Heart right ventricle (tissue), 16 donors: ENCODE measurements around the gene SMOC1. TPM values are rescaled to one million over a fixed set of nuclear protein-coding genes. Genes with fewer than 3 reads are reported as not detected.

Source experiments
- ATAC-seq, 8 donors: fragments of 200-7000 bp; cut with Tn5 transposase; one replicate each; pipeline ENCODE4 v1.9.1; 2020; ENCODE audit warnings: mild to moderate bottlenecking in 8 of 8, moderate library complexity in 8 of 8, moderate number of reproducible peaks in 1 of 8
- DNase-seq, 2 donors: peaks; one replicate each; pipeline ENCODE4 v3.0.0-alpha.2; 2020
- H3K27ac ChIP-seq, 10 donors: fragments of 200-600 bp; sonication (generic) in 2 of 10; one replicate each; pipeline versions ENCODE4 v1.5.0 to v1.8.0; 2020 to 2022; ENCODE audit warnings: mild to moderate bottlenecking in 3 of 10
- H3K27me3 ChIP-seq, 7 donors: fragments of 200-600 bp; one replicate each; pipeline ENCODE4 v1.8.0; 2021 to 2022; ENCODE audit warnings: mild to moderate bottlenecking in 2 of 7
- H3K36me3 ChIP-seq, 9 donors: fragments of 200-600 bp; sonication (generic) in 1 of 9; one replicate each; pipeline versions ENCODE4 v1.5.0 to v1.8.0; 2020 to 2022; ENCODE audit warnings: mild to moderate bottlenecking in 2 of 9
- H3K4me1 ChIP-seq, 9 donors: fragments of 200-600 bp; sonication (generic) in 1 of 9; one replicate each; pipeline versions ENCODE4 v1.5.0 to v1.8.0; 2020 to 2022; ENCODE audit warnings: mild to moderate bottlenecking in 4 of 9
- H3K4me3 ChIP-seq, 10 donors: fragments of 200-600 bp; sonication (generic) in 2 of 10; one replicate each; pipeline versions ENCODE4 v1.5.0 to v1.8.0; 2020 to 2022; ENCODE audit warnings: mild to moderate bottlenecking in 7 of 10, moderate library complexity in 2 of 10
- H3K9me3 ChIP-seq, 11 donors: fragments of 200-600 bp in 10 of 11; sonication (generic) in 2 of 11; one replicate each; pipeline versions ENCODE4 v1.5.0 to v1.8.0; 2013 to 2022; ENCODE audit warnings: mild to moderate bottlenecking in 2 of 11, control low read depth in 1 of 11, moderate library complexity in 1 of 11
- CTCF ChIP-seq, 9 donors: fragments of 200-600 bp; sonication (generic) in 2 of 9; IDR thresholded peaks; one replicate each; pipeline versions ENCODE4 v1.5.0 to v1.8.0; 2021 to 2022; ENCODE audit warnings: antibody characterized with exemption in 9 of 9, mild to moderate bottlenecking in 5 of 9, moderate library complexity in 1 of 9
- WGBS, 2 donors: extraction: QIAGEN DNeasy Blood & Tissue Kit; methylation state at CpG; one replicate each; pipeline ENCODE4 v1.1.7; 2013; ENCODE audit warnings: inconsistent platforms in 1 of 2; 5-methylcytosine and 5-hydroxymethylcytosine counted together
- intact Hi-C, 10 donors: fragments of 100-400 bp; cut with DNase I; formaldehyde crosslinking; loops; one replicate each; pipeline versions ENCODE4 v1.11.1 to v1.14.2; 2022
- polyA plus RNA-seq, 2 donors: library from polyadenylated mRNA; stranded (reverse); fragments of 200-250 nt; gene quantifications; one replicate each; pipeline ENCODE4 v1.2.3, GENCODE V29; 2013
- total RNA-seq, 10 donors: library from RNA; stranded (reverse); fragmentation: NEBNext Ultra II Directional in 3 of 10; extraction: Animal tissue kit (Norgen Biotek cat#: 25700) in 3 of 10; gene quantifications; one replicate each; pipeline versions ENCODE4 v1.2.1 to v1.2.4, GENCODE V29; 2021 to 2023
- donor health status: Arrhythmogenic right ventricular cardiomyopathy.
- donor health status: ischemic (EF 13 %, LVEDD 7.1; RV severe dilation, severe dysfunction).
- donor health status: healthy with polysubstance abuse.
- donor health status: DM: no; HTN: yes; CAD: no.
- donor health status: DM: no; HTN: no; CAD: no.
- donor health status: ischemic (EF 25% LVEDD 6.9; RV normal size, moderate dysfunction).
- donor health status: ischemic (EF 25% LVEDD 5.7; RV mildly dilated, moderate dysfunction).
- donor health status: healthy.
- donor health status: DM: yes; HTN: yes; CAD: no.
- donor health status: Ischemic cardiomyopathy.
- donor health status: ischemic (EF 35%, LVEDD 5.7; RV mildly dilated, moderate dysfunction).
- donor health status: nonischemic (EF 11% LVEDD 7.7; RV severe dilation, severe dysfunction).
- donor health status: DM: yes; HTN: yes; CAD: no.
- donor health status: PGD.
- donor health status: ischemic (EF 29% LVEDD 5.4; RV normal size, mild dysfunction).
- donor health status: nonischemic (EF 23%, LVEDD 6.1; RV moderate dilation, normal function).

The SMOC1 gene
- total and polyA plus RNA-seq, 12 donors, result 0.15 to 6.8 (median 1.3) TPM

DNA sequence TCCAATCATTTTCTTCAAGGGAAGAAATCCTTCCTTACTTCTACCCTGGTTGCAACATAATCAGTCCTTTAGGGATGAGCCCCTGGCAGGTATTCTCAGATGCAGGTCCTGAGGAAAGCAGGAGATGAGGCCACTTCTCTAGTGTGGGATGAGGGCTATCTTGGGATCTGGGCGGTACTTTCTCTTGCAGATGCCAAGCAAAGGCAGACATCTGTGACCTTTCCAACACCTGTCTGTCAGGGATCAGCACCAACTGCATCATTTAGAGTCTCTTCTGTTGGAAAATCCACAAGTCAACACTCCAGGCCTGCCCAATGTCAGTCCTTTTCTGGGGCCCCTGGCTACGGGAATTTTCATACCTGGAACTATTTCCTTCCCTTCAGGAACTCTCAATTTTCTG, 180.3 kb downstream of the SMOC1 start:
- DNase-seq, result no peak
- Histone ChIP-seq H3K4me3 (no peak overlapping the region), H3K9me3 (no peaks in the 10 kb centered on the region), H3K27ac (no peak overlapping the region), H3K4me1 (no peaks in the 10 kb centered on the region), H3K27me3 (peaks cover 0 to 53% (median 23%) of the 10 kb centered on the region in 7 donors), H3K36me3 (no peaks in the 10 kb centered on the region)
- WGBS, 2 donors, result 77 to 81% methylated on average over 2 of the region's 2 CpGs
- intact Hi-C loops, result no loop called here
- TF ChIP-seq CTCF (IDR thresholded peaks at IDR 0.05), result no peak
- ATAC-seq, result no peak

DNA sequence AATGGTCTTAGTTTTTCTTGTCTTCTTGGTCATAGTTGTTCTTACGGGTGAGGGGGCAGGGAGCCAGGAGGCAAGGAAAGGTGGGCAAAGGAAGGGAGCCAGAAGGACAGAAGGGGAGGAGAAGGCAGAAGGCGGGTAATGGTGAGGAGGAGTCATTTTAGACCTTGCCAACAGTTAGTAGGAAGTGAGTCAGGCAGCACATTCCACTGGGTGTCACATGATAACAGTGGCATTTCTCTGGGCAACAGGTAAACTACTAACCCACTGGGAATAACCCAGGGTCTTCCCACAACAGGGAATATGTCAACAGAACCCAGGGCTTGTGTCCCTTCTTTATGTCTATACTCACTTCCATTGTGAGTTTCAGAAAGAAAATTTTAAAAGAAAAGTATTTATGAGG, 181.9 kb downstream of the SMOC1 start:
- H3K27ac ChIP-seq, result no peak overlapping the region
- no peaks in the 10 kb centered on the region for H3K9me3 ChIP-seq
- WGBS, 2 donors, result 72 to 88% methylated on average over 2 of the region's 2 CpGs
- intact Hi-C loops, result no loop called here
- DNase-seq (no peak), ATAC-seq (no peak)
- no peaks in the 10 kb centered on the region for H3K4me1 ChIP-seq
- peaks cover 0 to 60% (median 28%) of the 10 kb centered on the region in 7 donors for H3K27me3 ChIP-seq
- TF ChIP-seq CTCF (IDR thresholded peaks at IDR 0.05), result no peak
- no peak overlapping the region for H3K4me3 ChIP-seq
- no peaks in the 10 kb centered on the region for H3K36me3 ChIP-seq

DNA sequence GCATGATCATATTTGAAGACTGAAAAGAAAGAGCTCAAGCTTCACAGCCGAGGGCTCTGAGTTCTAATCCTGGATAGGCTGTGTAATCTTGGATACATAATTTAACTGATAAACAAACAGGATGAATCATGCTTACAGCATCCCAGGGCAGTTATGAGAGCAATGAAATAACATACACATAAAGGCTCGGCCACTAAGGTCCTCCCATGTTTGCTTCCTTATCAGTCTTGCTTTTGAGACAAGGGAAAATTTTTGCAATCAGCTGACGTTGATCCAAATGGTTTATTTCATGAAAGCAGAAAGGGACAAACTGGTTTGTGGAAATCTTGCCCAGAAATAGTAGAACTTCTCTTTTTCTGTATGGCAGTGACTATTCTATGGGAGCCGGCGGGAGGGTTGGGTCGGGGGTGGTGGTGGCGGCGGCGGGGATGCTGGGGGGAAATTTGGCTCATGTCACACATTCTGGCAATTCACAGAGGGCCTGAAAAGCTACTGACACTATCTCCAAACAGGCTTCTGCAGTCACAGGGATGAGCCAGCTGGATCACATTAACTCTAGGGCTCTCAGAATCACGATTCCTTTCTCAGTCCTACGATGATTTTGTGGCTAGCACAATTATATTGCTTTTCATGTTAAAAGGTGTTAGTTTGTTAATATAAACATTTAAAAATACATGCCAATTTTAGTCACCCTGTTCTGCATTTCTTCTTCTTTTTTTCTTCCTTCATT, 185.1 kb downstream of the SMOC1 start:
- intact Hi-C loops, result no loop called here
- peaks cover 0 to 50% (median 20%) of the 10 kb centered on the region in 7 donors for H3K27me3 ChIP-seq
- DNase-seq, result no peak
- no peaks in the 10 kb centered on the region for H3K9me3 ChIP-seq
- H3K4me3 ChIP-seq, result no peak overlapping the region
- H3K27ac ChIP-seq, result no peak overlapping the region
- no peak for ATAC-seq
- no peak for TF ChIP-seq CTCF (IDR thresholded peaks at IDR 0.05)
- 56 to 60% methylated on average over 11 of the region's 11 CpGs for WGBS, 2 donors
- no peaks in the 10 kb centered on the region for H3K36me3 ChIP-seq
- H3K4me1 ChIP-seq, result no peaks in the 10 kb centered on the region

DNA sequence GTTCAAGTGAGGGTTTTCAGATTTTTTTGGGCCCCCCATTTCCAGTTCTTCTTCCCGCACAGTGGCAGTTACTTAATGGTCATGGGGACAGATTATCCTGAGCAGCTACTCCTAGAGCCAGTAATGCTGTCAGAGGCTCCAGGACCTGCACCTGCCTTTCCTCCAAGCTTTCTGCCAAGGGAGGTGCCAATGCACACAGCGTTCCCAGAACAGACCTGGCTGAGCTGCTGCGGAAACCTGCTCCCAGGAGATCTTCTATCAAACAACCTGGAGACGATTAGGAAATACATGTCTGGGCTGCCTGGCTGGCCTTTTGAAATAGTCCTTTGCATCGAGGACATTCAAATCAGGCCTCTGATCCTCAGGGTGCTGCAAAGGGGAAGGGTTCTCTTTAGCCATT, 188.6 kb downstream of the SMOC1 start:
- ATAC-seq (no peak), DNase-seq (no peak)
- H3K27me3 ChIP-seq, result peaks cover 0 to 48% (median 23%) of the 10 kb centered on the region in 7 donors
- no peaks in the 10 kb centered on the region for H3K4me1 ChIP-seq
- intact Hi-C loops, result no loop called here
- no peak overlapping the region for H3K4me3 ChIP-seq
- H3K9me3 ChIP-seq, result no peaks in the 10 kb centered on the region
- no peak overlapping the region for H3K27ac ChIP-seq
- WGBS, 2 donors, result 81 to 85% methylated on average over 5 of the region's 5 CpGs
- H3K36me3 ChIP-seq, result no peaks in the 10 kb centered on the region
- TF ChIP-seq CTCF (IDR thresholded peaks at IDR 0.05), result no peak
